Measurements from ENCODE around the gene KRT16. TPM values are rescaled to one million over a fixed set of nuclear protein-coding genes. Genes with fewer than 3 reads are reported as not detected.
"Not testable (repeated sequence)": the region's sequence is repeated elsewhere in the genome, so short reads cannot be mapped to it uniquely, and the experiment has no call there.

KRT16 gene
- total RNA-seq, 1 donor from 2014 or later = 0.40 TPM

DNA sequence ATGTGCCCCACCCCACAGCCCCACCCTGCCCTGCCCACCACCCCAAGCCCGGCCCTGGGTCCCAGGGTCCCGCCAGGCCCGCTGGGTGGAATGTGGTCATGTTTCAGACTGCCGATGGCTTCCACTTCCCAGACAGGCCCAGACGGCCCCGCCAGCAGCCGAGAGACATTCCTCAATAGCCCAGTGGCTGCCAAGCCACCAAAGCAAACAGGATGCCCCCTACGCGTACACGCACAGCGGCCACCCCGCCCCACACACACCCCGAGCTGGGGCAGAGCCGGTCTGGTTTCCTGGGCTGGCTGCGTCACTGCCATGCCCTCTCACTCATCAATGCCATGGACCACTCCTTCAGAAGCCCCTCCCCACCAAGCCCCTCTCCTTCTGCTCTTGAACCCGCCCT lies 13.0 kb upstream of the KRT16 start:
- H3K4me3 Mint-ChIP-seq = no peak overlapping the region
- H3K4me1 Mint-ChIP-seq = peaks cover 50% of the 10 kb centered on the region
- TF ChIP-seq, protein P1, sequence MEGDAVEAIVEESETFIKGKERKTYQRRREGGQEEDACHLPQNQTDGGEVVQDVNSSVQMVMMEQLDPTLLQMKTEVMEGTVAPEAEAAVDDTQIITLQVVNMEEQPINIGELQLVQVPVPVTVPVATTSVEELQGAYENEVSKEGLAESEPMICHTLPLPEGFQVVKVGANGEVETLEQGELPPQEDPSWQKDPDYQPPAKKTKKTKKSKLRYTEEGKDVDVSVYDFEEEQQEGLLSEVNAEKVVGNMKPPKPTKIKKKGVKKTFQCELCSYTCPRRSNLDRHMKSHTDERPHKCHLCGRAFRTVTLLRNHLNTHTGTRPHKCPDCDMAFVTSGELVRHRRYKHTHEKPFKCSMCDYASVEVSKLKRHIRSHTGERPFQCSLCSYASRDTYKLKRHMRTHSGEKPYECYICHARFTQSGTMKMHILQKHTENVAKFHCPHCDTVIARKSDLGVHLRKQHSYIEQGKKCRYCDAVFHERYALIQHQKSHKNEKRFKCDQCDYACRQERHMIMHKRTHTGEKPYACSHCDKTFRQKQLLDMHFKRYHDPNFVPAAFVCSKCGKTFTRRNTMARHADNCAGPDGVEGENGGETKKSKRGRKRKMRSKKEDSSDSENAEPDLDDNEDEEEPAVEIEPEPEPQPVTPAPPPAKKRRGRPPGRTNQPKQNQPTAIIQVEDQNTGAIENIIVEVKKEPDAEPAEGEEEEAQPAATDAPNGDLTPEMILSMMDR (IDR thresholded peaks at IDR 0.05; ENCODE audit: unreplicated experiment) = no peak
- no peaks in the 10 kb centered on the region for H3K9me3 Mint-ChIP-seq
- peak overlapping the region; percentile 95 for H3K27ac Mint-ChIP-seq
- no peaks in the 10 kb centered on the region for H3K27me3 Mint-ChIP-seq (ENCODE audit: low read depth)
- no peak for DNase-seq (ENCODE audit: low spot score in 2 of 2, unreplicated experiment in 2 of 2)
- H3K36me3 Mint-ChIP-seq = peaks cover 4% of the 10 kb centered on the region

GRCh38 chr17:41624208-41625101 lies 11.9 kb upstream of the KRT16 start, which contains the start of gene KRT17:
Gene KRT17, minus strand, starts transcription at chr17:41624575. Its CDS starts 66 bp downstream, at chr17:41624509.
- H3K36me3 Mint-ChIP-seq = peaks cover 10% of the 10 kb centered on the region
- DNase-seq (ENCODE audit: low spot score in 2 of 2, unreplicated experiment in 2 of 2) = peak; percentile 73 to 88
- H3K27ac Mint-ChIP-seq = peak within 1 kb of the TSS; percentile 96
- peaks cover 58% of the 10 kb centered on the region for H3K4me1 Mint-ChIP-seq
- peak within 1 kb of the TSS; percentile 60 for H3K4me3 Mint-ChIP-seq
- TF ChIP-seq, protein P1 (IDR thresholded peaks at IDR 0.05; ENCODE audit: unreplicated experiment) = peak; percentile 28
- no peaks in the 10 kb centered on the region for H3K9me3 Mint-ChIP-seq
- no peaks in the 10 kb centered on the region for H3K27me3 Mint-ChIP-seq (ENCODE audit: low read depth)

- not testable (repeated sequence) for H3K9me3 Mint-ChIP-seq; H3K27me3 Mint-ChIP-seq (ENCODE audit: low read depth); DNase-seq (ENCODE audit: low spot score in 2 of 2, unreplicated experiment in 2 of 2)
- Mint-ChIP-seq H3K4me1 (peaks cover 63% of the 10 kb centered on the region), H3K27ac (peak overlapping the region; percentile 73), H3K36me3 (peaks cover 10% of the 10 kb centered on the region), H3K4me3 (peak overlapping the region; percentile 60)
These were observed 10.8 kb upstream of the KRT16 start for GRCh38 chr17:41623184-41623861.

DNA sequence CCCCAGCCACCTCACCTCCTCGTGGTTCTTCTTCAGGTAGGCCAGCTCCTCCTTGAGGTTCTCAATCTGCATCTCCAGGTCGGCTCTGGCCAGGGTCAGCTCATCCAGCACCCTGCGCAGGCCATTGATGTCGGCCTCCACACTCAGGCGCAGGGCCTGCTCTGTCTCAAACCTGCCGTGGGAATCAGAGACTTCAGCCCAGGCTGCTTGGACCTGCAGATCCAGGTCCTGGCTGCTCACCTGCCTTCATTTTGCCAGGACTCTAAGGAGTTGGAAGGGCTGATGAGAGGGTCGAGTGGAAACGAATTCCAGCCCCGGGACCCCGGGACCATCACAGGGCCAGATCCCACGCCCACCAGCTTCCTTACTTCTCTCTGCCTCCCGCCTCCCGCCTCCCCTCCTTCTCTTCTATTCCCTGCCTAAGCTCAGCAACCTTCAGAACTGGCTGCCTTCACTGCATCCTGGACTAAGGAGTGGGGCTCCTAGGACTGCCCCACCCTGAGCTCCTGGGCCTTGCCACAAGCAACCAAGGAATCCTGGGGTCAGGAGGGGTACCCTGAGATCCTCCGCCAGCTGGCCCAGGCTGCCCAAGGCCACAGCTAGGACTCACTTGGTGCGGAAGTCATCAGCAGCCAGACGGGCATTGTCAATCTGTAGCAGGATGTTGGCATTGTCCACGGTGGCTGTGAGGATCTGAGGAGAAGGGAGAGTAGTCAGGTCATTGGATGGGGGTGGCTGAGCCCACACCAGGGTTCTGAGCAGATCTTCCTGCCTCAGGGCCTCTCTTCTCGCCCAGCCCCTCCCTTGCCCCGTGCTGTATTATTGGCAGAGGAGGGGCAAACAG lies 10.0 kb upstream of the KRT16 start:
- Mint-ChIP-seq H3K4me1 (peaks cover 70% of the 10 kb centered on the region), H3K27ac (peak overlapping the region; percentile 73)
- DNase-seq (ENCODE audit: low spot score in 2 of 2, unreplicated experiment in 2 of 2) = not testable (repeated sequence)

GRCh38 chr17:41621916-41622315 lies 9.3 kb upstream of the KRT16 start:
- no peak for DNase-seq (ENCODE audit: low spot score in 2 of 2, unreplicated experiment in 2 of 2)
- Mint-ChIP-seq H3K9me3 (no peaks in the 10 kb centered on the region), H3K4me1 (peaks cover 72% of the 10 kb centered on the region), H3K27me3 (ENCODE audit: low read depth) (no peaks in the 10 kb centered on the region), H3K27ac (no peak overlapping the region), H3K36me3 (peaks cover 10% of the 10 kb centered on the region), H3K4me3 (peak overlapping the region; percentile 60)
- TF ChIP-seq, protein P1 (IDR thresholded peaks at IDR 0.05; ENCODE audit: unreplicated experiment) = no peak

More for the DNA sequence above, 10.0 kb upstream of the KRT16 start:
- H3K36me3 Mint-ChIP-seq = peaks cover 10% of the 10 kb centered on the region
- H3K27me3 Mint-ChIP-seq (ENCODE audit: low read depth); H3K9me3 Mint-ChIP-seq: not testable (repeated sequence)
- H3K4me3 Mint-ChIP-seq = peak overlapping the region; percentile 60

GRCh38 chr17:41621435-41621817 lies 8.9 kb upstream of the KRT16 start:
- DNase-seq (ENCODE audit: low spot score in 2 of 2, unreplicated experiment in 2 of 2); H3K27me3 Mint-ChIP-seq (ENCODE audit: low read depth); H3K9me3 Mint-ChIP-seq: not testable (repeated sequence)
- H3K36me3 Mint-ChIP-seq = peaks cover 10% of the 10 kb centered on the region
- H3K4me1 Mint-ChIP-seq = peaks cover 72% of the 10 kb centered on the region
- peak overlapping the region; percentile 34 for H3K27ac Mint-ChIP-seq
- peak overlapping the region; percentile 11 for H3K4me3 Mint-ChIP-seq

All from mesothelial cell of epicardium (in vitro differentiated cells).